Measurements from ENCODE around the gene EPHA6.

GRCh38 chr3:97656638-97657037 lies 842.2 kb downstream of the EPHA6 start:
- no peak for TF ChIP-seq PAX5 (IDR thresholded peaks at IDR 0.05; ENCODE audit: insufficient read depth, low read length, severe bottlenecking)
- no peak for TF ChIP-seq POLR2AphosphoS5 (IDR thresholded peaks at IDR 0.05; ENCODE audit: low read depth, low read length)
- TF ChIP-seq POLR2A (IDR thresholded peaks at IDR 0.05; ENCODE audit: low read depth, low read length), result no peak
- no peak for TF ChIP-seq TAF1 (IDR thresholded peaks at IDR 0.05; ENCODE audit: low read depth, low read length)
